Suprapubic skin (tissue), 4 donors: ENCODE measurements around the gene NPHP1.
A peak's percentile ranks its signal among the peaks of the same experiment; 100 is the strongest.

Experiments
- POLR2A ChIP-seq, 2 donors: fragments of 450-650 bp; IDR thresholded peaks; one replicate each; pipeline ENCODE4 v1.6.1; 2017; ENCODE audit warnings: antibody characterized with exemption in 2 of 2, mild to moderate bottlenecking in 2 of 2, moderate library complexity in 2 of 2
- POLR2AphosphoS5 ChIP-seq, 3 donors: sonication (generic); formaldehyde crosslinking; IDR thresholded peaks; one replicate each; pipeline ENCODE4 v1.6.1; 2017; ENCODE audit warnings: antibody characterized with exemption in 3 of 3
- TF ChIP-seq, protein P1 (sequence below), 2 donors: fragments of 200-600 bp in 1 of 2; fragments of 450-650 bp in 1 of 2; sonication (generic) in 1 of 2; IDR thresholded peaks; one replicate each; pipeline ENCODE4 v1.5.1; 2016 to 2019; ENCODE audit warnings: antibody characterized with exemption in 2 of 2, mild to moderate bottlenecking in 1 of 2, moderate library complexity in 1 of 2

- TF ChIP-seq, protein P1, sequence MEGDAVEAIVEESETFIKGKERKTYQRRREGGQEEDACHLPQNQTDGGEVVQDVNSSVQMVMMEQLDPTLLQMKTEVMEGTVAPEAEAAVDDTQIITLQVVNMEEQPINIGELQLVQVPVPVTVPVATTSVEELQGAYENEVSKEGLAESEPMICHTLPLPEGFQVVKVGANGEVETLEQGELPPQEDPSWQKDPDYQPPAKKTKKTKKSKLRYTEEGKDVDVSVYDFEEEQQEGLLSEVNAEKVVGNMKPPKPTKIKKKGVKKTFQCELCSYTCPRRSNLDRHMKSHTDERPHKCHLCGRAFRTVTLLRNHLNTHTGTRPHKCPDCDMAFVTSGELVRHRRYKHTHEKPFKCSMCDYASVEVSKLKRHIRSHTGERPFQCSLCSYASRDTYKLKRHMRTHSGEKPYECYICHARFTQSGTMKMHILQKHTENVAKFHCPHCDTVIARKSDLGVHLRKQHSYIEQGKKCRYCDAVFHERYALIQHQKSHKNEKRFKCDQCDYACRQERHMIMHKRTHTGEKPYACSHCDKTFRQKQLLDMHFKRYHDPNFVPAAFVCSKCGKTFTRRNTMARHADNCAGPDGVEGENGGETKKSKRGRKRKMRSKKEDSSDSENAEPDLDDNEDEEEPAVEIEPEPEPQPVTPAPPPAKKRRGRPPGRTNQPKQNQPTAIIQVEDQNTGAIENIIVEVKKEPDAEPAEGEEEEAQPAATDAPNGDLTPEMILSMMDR (IDR thresholded peaks at IDR 0.05) = peak in 1 of 2 donors; percentile 46
- TF ChIP-seq POLR2A (IDR thresholded peaks at IDR 0.05) (no peak), POLR2AphosphoS5 (IDR thresholded peaks at IDR 0.05) (no peak)
These were observed 88.6 kb downstream of the NPHP1 start for GRCh38 chr2:110116033-110116710.
